Neural progenitor cell (in vitro differentiated cells): ENCODE data around the gene SPATA12. TPM values are rescaled to one million over a fixed set of nuclear protein-coding genes. Genes with fewer than 3 reads are reported as not detected.

ENCODE experiments used
- DNase-seq: peaks from one replicate; pipeline ENCODE4 v3.0.0-alpha.2; 2016; ENCODE audit warnings: low spot score
- H2AFZ ChIP-seq: fragments of 200-600 bp; sonication (generic); replicated peaks from 2 replicates; pipeline ENCODE4 v1.6.1; 2016; ENCODE audit warnings: antibody characterized with exemption
- H3F3A ChIP-seq: fragments of 200-600 bp; sonication (generic); 2 replicates; pipeline ENCODE4 v1.6.1; 2016; ENCODE audit warnings: antibody characterized with exemption, low read depth
- H3K27ac ChIP-seq: fragments of 200-600 bp; sonication (generic); 2 replicates; pipeline ENCODE4 v1.5.1; 2016; ENCODE audit warnings: mild to moderate bottlenecking
- H3K27me3 ChIP-seq: fragments of 200-600 bp; sonication (generic); 2 replicates; pipeline ENCODE4 v1.6.1; 2016; ENCODE audit warnings: mild to moderate bottlenecking, moderate library complexity
- H3K36me3 ChIP-seq: fragments of 200-600 bp; sonication (generic); 2 replicates; pipeline ENCODE4 v1.5.1; 2016
- H3K4me1 ChIP-seq: fragments of 200-600 bp; sonication (generic); 2 replicates; pipeline ENCODE4 v1.6.1; 2016; ENCODE audit warnings: mixed run types
- H3K4me2 ChIP-seq: fragments of 200-600 bp; sonication (generic); 2 replicates; pipeline ENCODE4 v1.6.1; 2016
- H3K4me3 ChIP-seq: fragments of 200-600 bp; sonication (generic); 2 replicates; pipeline ENCODE4 v1.5.1; 2016
- H3K79me2 ChIP-seq: fragments of 200-600 bp; sonication (generic); 2 replicates; pipeline ENCODE4 v1.6.1; 2016; ENCODE audit warnings: low read depth
- H3K9ac ChIP-seq: fragments of 200-600 bp; sonication (generic); 2 replicates; pipeline ENCODE4 v1.6.1; 2016
- H3K9me3 ChIP-seq: fragments of 200-600 bp; sonication (generic); 2 replicates; pipeline ENCODE4 v1.5.1; 2016; ENCODE audit warnings: low read depth
- H4K20me1 ChIP-seq: fragments of 200-600 bp; sonication (generic); 2 replicates; pipeline ENCODE4 v1.6.1; 2016; ENCODE audit warnings: low read depth
- H3K27ac Mint-ChIP-seq: 3 replicates; pipeline ENCODE4 v1.8.0; 2021; ENCODE audit warnings: mixed read lengths
- H3K27me3 Mint-ChIP-seq: 2 replicates; pipeline ENCODE4 v1.8.0; 2022; ENCODE audit warnings: low read depth, mild to moderate bottlenecking, inconsistent platforms, moderate library complexity, mixed read lengths; ENCODE audit not compliant: insufficient read depth
- H3K36me3 Mint-ChIP-seq: 3 replicates; pipeline ENCODE4 v1.8.0; 2021; ENCODE audit warnings: mixed read lengths
- H3K4me1 Mint-ChIP-seq: 3 replicates; pipeline ENCODE4 v1.8.0; 2021; ENCODE audit warnings: mixed read lengths
- H3K4me3 Mint-ChIP-seq: 3 replicates; pipeline ENCODE4 v1.8.0; 2021; ENCODE audit warnings: mild to moderate bottlenecking, moderate library complexity, mixed read lengths
- H3K9me3 Mint-ChIP-seq: 3 replicates; pipeline ENCODE4 v1.8.0; 2020; ENCODE audit warnings: mixed read lengths
- CTCF ChIP-seq: fragments of 200-600 bp; sonication (generic); IDR thresholded peaks from 2 replicates; pipeline ENCODE4 v1.5.1; 2017; ENCODE audit warnings: antibody characterized with exemption, mild to moderate bottlenecking
- EZH2 ChIP-seq: fragments of 200-600 bp; sonication (generic); IDR thresholded peaks from 2 replicates; pipeline ENCODE4 v1.6.1; 2017; ENCODE audit warnings: antibody characterized with exemption, mild to moderate bottlenecking, moderate library complexity
- EZH2phosphoT487 ChIP-seq: fragments of 200-600 bp; sonication (generic); IDR thresholded peaks from 2 replicates; pipeline ENCODE4 v1.6.1; 2017; ENCODE audit warnings: antibody characterized with exemption
- total RNA-seq: library from RNA; depleted of rRNA; stranded (reverse); fragments of >200 nt; gene quantifications from 2 replicates; pipeline ENCODE4 v1.2.3, GENCODE V29; 2015; ENCODE audit warnings: low replicate concordance

SPATA12 gene
- 0.12 and 0.17 TPM in 2 replicates for total RNA-seq

- Histone ChIP-seq H3K4me2 (peak within 1 kb of the TSS; percentile 5), H3K4me1 (peaks cover 13% of the 10 kb centered on the region), H3K9me3 (no peaks in the 10 kb centered on the region), H3K9ac (no peak within 1 kb of the TSS), H3K36me3 (no peaks in the 10 kb centered on the region), H3K79me2 (no peaks in the 10 kb centered on the region), H2AFZ (peak within 1 kb of the TSS; percentile 15), H3F3A (peaks cover 7% of the 10 kb centered on the region), H3K27ac (no peak within 1 kb of the TSS), H3K27me3 (no peaks in the 10 kb centered on the region), H3K4me3 (no peak within 1 kb of the TSS), H4K20me1 (no peaks in the 10 kb centered on the region)
- TF ChIP-seq CTCF = no peak
- no peak for TF ChIP-seq EZH2
- no peak for TF ChIP-seq EZH2phosphoT487
- peak; percentile 72 for DNase-seq
- Mint-ChIP-seq H3K27me3 (peaks cover 3% of the 10 kb centered on the region), H3K4me1 (peaks cover 36% of the 10 kb centered on the region), H3K4me3 (peak within 1 kb of the TSS; percentile 62), H3K9me3 (no peaks in the 10 kb centered on the region), H3K27ac (peak within 1 kb of the TSS; percentile 76), H3K36me3 (peaks cover 4% of the 10 kb centered on the region)
Measured at GRCh38 chr3:57060089-57060821, at the start of gene SPATA12. SPATA12 (plus strand) TSS chr3:57060664; CDS start chr3:57073695, 13,031 bp downstream.

- Mint-ChIP-seq H3K27me3 (no peaks in the 10 kb centered on the region), H3K9me3 (no peaks in the 10 kb centered on the region), H3K4me3 (no peak overlapping the region), H3K27ac (peak overlapping the region; percentile 55), H3K4me1 (peaks cover 32% of the 10 kb centered on the region), H3K36me3 (no peaks in the 10 kb centered on the region)
- Histone ChIP-seq H3K9ac (no peak overlapping the region), H3K4me2 (no peak overlapping the region), H3K4me3 (no peak overlapping the region), H3K79me2 (no peaks in the 10 kb centered on the region), H3K4me1 (peaks cover 14% of the 10 kb centered on the region), H3K27ac (no peak overlapping the region), H3K27me3 (no peaks in the 10 kb centered on the region), H3K9me3 (no peaks in the 10 kb centered on the region), H2AFZ (no peak overlapping the region), H3F3A (no peaks in the 10 kb centered on the region), H4K20me1 (no peaks in the 10 kb centered on the region), H3K36me3 (no peaks in the 10 kb centered on the region)
- no peak for DNase-seq
- no peak for TF ChIP-seq CTCF
- no peak for TF ChIP-seq EZH2
- TF ChIP-seq EZH2phosphoT487 = no peak
Measured at GRCh38 chr3:57011022-57011421, 49.4 kb upstream of the SPATA12 start.

- Mint-ChIP-seq H3K36me3 (no peaks in the 10 kb centered on the region), H3K4me1 (peaks cover 34% of the 10 kb centered on the region), H3K27me3 (peaks cover 2% of the 10 kb centered on the region), H3K27ac (no peak overlapping the region), H3K4me3 (no peak overlapping the region), H3K9me3 (no peaks in the 10 kb centered on the region)
- DNase-seq = no peak
- Histone ChIP-seq H2AFZ (no peak overlapping the region), H3K4me3 (no peak overlapping the region), H3K27me3 (no peaks in the 10 kb centered on the region), H3K9ac (no peak overlapping the region), H3K4me2 (no peak overlapping the region), H3K36me3 (no peaks in the 10 kb centered on the region), H3K27ac (no peak overlapping the region), H3K4me1 (peaks cover 19% of the 10 kb centered on the region), H4K20me1 (no peaks in the 10 kb centered on the region), H3K9me3 (no peaks in the 10 kb centered on the region), H3F3A (no peaks in the 10 kb centered on the region), H3K79me2 (no peaks in the 10 kb centered on the region)
- TF ChIP-seq EZH2phosphoT487 (no peak), EZH2 (no peak), CTCF (no peak)
Measured at GRCh38 chr3:57012847-57013246, 47.6 kb upstream of the SPATA12 start.
